Osteocyte (in vitro differentiated cells): ENCODE results near the gene FGF22. TPM values are rescaled to one million over a fixed set of nuclear protein-coding genes. Genes with fewer than 3 reads are reported as not detected.

Experiments
- DNase-seq: peaks from one replicate; pipeline ENCODE4 v3.0.0; 2021; ENCODE audit warnings: mixed read lengths; ENCODE audit not compliant: unreplicated experiment; ENCODE audit errors: extremely low spot score
- H3K27ac Mint-ChIP-seq: one replicate; pipeline ENCODE4 v1.8.0; 2021; ENCODE audit warnings: mild to moderate bottlenecking, mixed read lengths; ENCODE audit not compliant: unreplicated experiment
- H3K27me3 Mint-ChIP-seq: one replicate; pipeline ENCODE4 v1.8.0; 2021; ENCODE audit warnings: mixed read lengths; ENCODE audit not compliant: unreplicated experiment
- H3K36me3 Mint-ChIP-seq: one replicate; pipeline ENCODE4 v1.8.0; 2021; ENCODE audit warnings: mixed read lengths; ENCODE audit not compliant: unreplicated experiment
- H3K4me1 Mint-ChIP-seq: one replicate; pipeline ENCODE4 v1.8.0; 2021; ENCODE audit warnings: mixed read lengths; ENCODE audit not compliant: unreplicated experiment
- H3K4me3 Mint-ChIP-seq: one replicate; pipeline ENCODE4 v1.8.0; 2021; ENCODE audit warnings: mild to moderate bottlenecking, moderate library complexity, mixed read lengths; ENCODE audit not compliant: unreplicated experiment
- H3K9me3 Mint-ChIP-seq: one replicate; pipeline ENCODE4 v1.8.0; 2021; ENCODE audit warnings: mixed read lengths; ENCODE audit not compliant: unreplicated experiment
- total RNA-seq: library from RNA; stranded (reverse); gene quantifications from 2 replicates; pipeline ENCODE4 v1.2.1, GENCODE V29; 2021
- TF ChIP-seq, protein P1 (sequence below): fragments of 200-600 bp; sonication (generic); IDR thresholded peaks from 2 replicates; pipeline ENCODE4 v1.5.0; 2021; ENCODE audit warnings: antibody characterized with exemption, mild to moderate bottlenecking, moderate library complexity

Gene FGF22
- total RNA-seq, 1 donor from 2014 or later = 0.81 TPM

GRCh38 chr19:646779-647565 lies 7.3 kb downstream of the FGF22 start:
- Mint-ChIP-seq H3K27me3 (no peaks in the 10 kb centered on the region), H3K36me3 (peaks cover 10% of the 10 kb centered on the region), H3K4me1 (peaks cover 2% of the 10 kb centered on the region), H3K4me3 (no peak overlapping the region), H3K9me3 (no peaks in the 10 kb centered on the region), H3K27ac (no peak overlapping the region)
- no peak for DNase-seq
- TF ChIP-seq, protein P1, sequence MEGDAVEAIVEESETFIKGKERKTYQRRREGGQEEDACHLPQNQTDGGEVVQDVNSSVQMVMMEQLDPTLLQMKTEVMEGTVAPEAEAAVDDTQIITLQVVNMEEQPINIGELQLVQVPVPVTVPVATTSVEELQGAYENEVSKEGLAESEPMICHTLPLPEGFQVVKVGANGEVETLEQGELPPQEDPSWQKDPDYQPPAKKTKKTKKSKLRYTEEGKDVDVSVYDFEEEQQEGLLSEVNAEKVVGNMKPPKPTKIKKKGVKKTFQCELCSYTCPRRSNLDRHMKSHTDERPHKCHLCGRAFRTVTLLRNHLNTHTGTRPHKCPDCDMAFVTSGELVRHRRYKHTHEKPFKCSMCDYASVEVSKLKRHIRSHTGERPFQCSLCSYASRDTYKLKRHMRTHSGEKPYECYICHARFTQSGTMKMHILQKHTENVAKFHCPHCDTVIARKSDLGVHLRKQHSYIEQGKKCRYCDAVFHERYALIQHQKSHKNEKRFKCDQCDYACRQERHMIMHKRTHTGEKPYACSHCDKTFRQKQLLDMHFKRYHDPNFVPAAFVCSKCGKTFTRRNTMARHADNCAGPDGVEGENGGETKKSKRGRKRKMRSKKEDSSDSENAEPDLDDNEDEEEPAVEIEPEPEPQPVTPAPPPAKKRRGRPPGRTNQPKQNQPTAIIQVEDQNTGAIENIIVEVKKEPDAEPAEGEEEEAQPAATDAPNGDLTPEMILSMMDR = no peak

GRCh38 chr19:647566-648284 lies 8.0 kb downstream of the FGF22 start:
- no peak for DNase-seq
- no peak overlapping the region for H3K27ac Mint-ChIP-seq
- H3K36me3 Mint-ChIP-seq = peaks cover 10% of the 10 kb centered on the region
- no peaks in the 10 kb centered on the region for H3K27me3 Mint-ChIP-seq
- TF ChIP-seq, protein P1 = no peak
- H3K4me3 Mint-ChIP-seq = no peak overlapping the region
- peaks cover 2% of the 10 kb centered on the region for H3K4me1 Mint-ChIP-seq
- H3K9me3 Mint-ChIP-seq = no peaks in the 10 kb centered on the region

GRCh38 chr19:648305-648704 lies 8.6 kb downstream of the FGF22 start:
- no peaks in the 10 kb centered on the region for H3K9me3 Mint-ChIP-seq
- H3K4me3 Mint-ChIP-seq = no peak overlapping the region
- H3K27me3 Mint-ChIP-seq = no peaks in the 10 kb centered on the region
- H3K27ac Mint-ChIP-seq = no peak overlapping the region
- TF ChIP-seq, protein P1 = no peak
- H3K36me3 Mint-ChIP-seq = peaks cover 10% of the 10 kb centered on the region
- H3K4me1 Mint-ChIP-seq = peaks cover 2% of the 10 kb centered on the region
- no peak for DNase-seq

DNA sequence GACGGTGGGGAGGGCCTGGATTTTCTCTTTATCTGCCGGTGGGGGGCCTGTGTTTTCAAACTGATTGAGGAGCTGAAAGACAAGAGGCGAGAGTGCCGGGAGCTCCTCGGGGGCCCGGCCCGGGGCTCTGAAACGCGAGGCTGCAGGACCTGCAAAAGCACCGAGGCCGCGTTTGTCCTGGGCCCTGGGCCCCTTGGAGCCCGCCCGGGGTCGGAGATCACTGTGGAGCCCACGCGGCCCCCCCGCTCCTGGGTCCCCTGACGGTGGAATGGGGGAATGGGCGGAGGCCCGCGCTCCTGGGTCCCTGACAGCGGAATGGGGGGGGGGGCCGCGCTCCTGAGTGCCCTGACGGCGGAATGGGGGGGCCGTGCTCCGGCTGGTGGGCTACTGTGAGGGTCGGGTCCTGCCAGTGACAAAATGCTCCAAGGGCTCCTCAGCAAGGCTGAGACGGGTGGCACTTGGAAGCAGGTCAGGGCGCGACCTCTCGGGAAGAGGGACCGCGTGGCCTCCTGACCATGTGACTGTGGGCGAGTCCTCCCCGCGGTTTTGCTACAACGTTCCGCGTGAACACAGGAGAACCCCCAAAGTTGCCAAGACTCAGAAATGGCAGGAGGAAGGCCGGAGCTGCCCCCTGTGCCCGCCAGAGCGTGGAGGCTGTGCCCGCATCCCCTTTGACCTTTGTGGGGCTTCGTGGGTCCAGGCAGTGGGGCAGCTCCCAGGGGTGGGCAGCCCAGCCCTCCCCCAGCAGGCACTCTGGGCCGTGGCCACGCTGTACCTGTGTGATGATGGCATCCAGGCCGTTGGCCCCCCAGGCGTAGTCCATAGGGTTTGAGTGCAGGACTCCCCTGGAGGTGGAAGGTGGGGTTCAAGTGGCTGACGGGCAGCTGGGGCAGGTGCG lies 9.5 kb downstream of the FGF22 start:
- Mint-ChIP-seq H3K36me3 (peaks cover 10% of the 10 kb centered on the region), H3K27ac (no peak overlapping the region)
- DNase-seq = no peak

More for the DNA sequence above, 9.5 kb downstream of the FGF22 start:
- Mint-ChIP-seq H3K4me1 (peaks cover 2% of the 10 kb centered on the region), H3K4me3 (no peak overlapping the region), H3K27me3 (no peaks in the 10 kb centered on the region), H3K9me3 (no peaks in the 10 kb centered on the region)
- TF ChIP-seq, protein P1 = no peak
